Calu3 (cell line): ENCODE data around the gene SCRG1. TPM values are rescaled to one million over a fixed set of nuclear protein-coding genes. Genes with fewer than 3 reads are reported as not detected.

Experiments used
- BruUV-seq: library from RNA; stranded (reverse); fragments of 400-500 nt; replicated peaks from 2 replicates; lab custom pipeline; 2021; lab: Mats Ljungman, UMichigan
- CTCF ChIA-PET: fragments of 300-600 bp; sonication (Branson Sonifier 250); formaldehyde crosslinking; loops from one replicate; lab custom pipeline; 2022; ENCODE audit warnings: antibody characterized with exemption; lab: Charles Lee
- DNase-seq: peaks from one replicate; pipeline ENCODE4 v3.0.0; 2022
- H3K27ac Mint-ChIP-seq: one replicate; pipeline ENCODE4 v1.8.0; 2022; ENCODE audit warnings: mixed read lengths; ENCODE audit not compliant: unreplicated experiment
- H3K27me3 Mint-ChIP-seq: one replicate; pipeline ENCODE4 v1.8.0; 2022; ENCODE audit warnings: mixed read lengths; ENCODE audit not compliant: unreplicated experiment
- H3K36me3 Mint-ChIP-seq: one replicate; pipeline ENCODE4 v1.8.0; 2022; ENCODE audit warnings: mild to moderate bottlenecking, moderate library complexity, mixed read lengths; ENCODE audit not compliant: insufficient read depth, unreplicated experiment
- H3K4me1 Mint-ChIP-seq: one replicate; pipeline ENCODE4 v1.8.0; 2022; ENCODE audit warnings: mild to moderate bottlenecking, low read depth, mixed read lengths; ENCODE audit not compliant: unreplicated experiment
- H3K4me3 Mint-ChIP-seq: one replicate; pipeline ENCODE4 v1.8.0; 2022; ENCODE audit warnings: mild to moderate bottlenecking, low read depth, moderate library complexity, mixed read lengths; ENCODE audit not compliant: unreplicated experiment
- H3K9me3 Mint-ChIP-seq: one replicate; pipeline ENCODE4 v1.8.0; 2022; ENCODE audit warnings: low read depth, mixed read lengths; ENCODE audit not compliant: unreplicated experiment
- CTCF ChIP-seq: fragments of 200-600 bp; IDR thresholded peaks from one replicate; pipeline ENCODE4 v1.8.0; 2022; ENCODE audit warnings: antibody characterized with exemption; ENCODE audit not compliant: unreplicated experiment
- intact Hi-C: fragments of 100-400 bp; cut with micrococcal nuclease; formaldehyde crosslinking; loops from one replicate; pipeline ENCODE4 v1.10.0; 2022; ENCODE audit not compliant: unreplicated experiment
- total RNA-seq: library from RNA; stranded (reverse); gene quantifications from 2 replicates; pipeline ENCODE4 v1.2.3, GENCODE V29; 2022

Gene SCRG1
- total RNA-seq, 1 experiment from 2014 or later = not detected

GRCh38 chr4:173343832-173344397, 55.0 kb downstream of the SCRG1 start:
- no TSS peak for BruUV-seq
- no peaks in the 10 kb centered on the region for H3K4me1 Mint-ChIP-seq

GRCh38 chr4:173337463-173337862, 61.5 kb downstream of the SCRG1 start:
- Mint-ChIP-seq H3K27me3 (no peaks in the 10 kb centered on the region), H3K4me1 (peaks cover 10% of the 10 kb centered on the region), H3K4me3 (no peak overlapping the region), H3K27ac (no peak overlapping the region), H3K9me3 (no peaks in the 10 kb centered on the region), H3K36me3 (peaks cover 31% of the 10 kb centered on the region)
- DNase-seq = no peak
- no TSS peak for BruUV-seq
- intact Hi-C loops = no loop called here
- no peak for TF ChIP-seq CTCF
- CTCF ChIA-PET = no interaction called here

More at GRCh38 chr4:173343832-173344397, 55.0 kb downstream of the SCRG1 start:
- Mint-ChIP-seq H3K27me3 (no peaks in the 10 kb centered on the region), H3K4me3 (no peak overlapping the region), H3K9me3 (no peaks in the 10 kb centered on the region), H3K36me3 (no peaks in the 10 kb centered on the region), H3K27ac (no peak overlapping the region)
- no peak for DNase-seq
- TF ChIP-seq CTCF = no peak
- intact Hi-C loops = no loop called here
- CTCF ChIA-PET = no interaction called here

GRCh38 chr4:173334891-173335752, 63.8 kb downstream of the SCRG1 start:
- peak; percentile 80 for DNase-seq
- Mint-ChIP-seq H3K4me3 (peak overlapping the region; percentile 93), H3K4me1 (peaks cover 19% of the 10 kb centered on the region), H3K9me3 (no peaks in the 10 kb centered on the region), H3K27me3 (no peaks in the 10 kb centered on the region), H3K36me3 (peaks cover 46% of the 10 kb centered on the region), H3K27ac (peak overlapping the region; percentile 60)
- no peak for TF ChIP-seq CTCF
- TSS peak; percentile 76 for BruUV-seq
- CTCF ChIA-PET = interaction anchor here (0.6 to 2.3 kb wide), 6 partner anchors 26 to 321 kb away, joined by 3 to 12 read pairs (median 4); partner anchors contain the start of gene SAP30
- intact Hi-C loops = loop anchor here (2.0 to 5.0 kb wide), 2 partner anchors 34 to 82 kb away; no protein-coding TSS in a partner anchor

Other genes with a start within 250 kb of the SCRG1 start
- gene GALNT7, start 230.3 kb downstream of the SCRG1 start, total RNA-seq = 47.7 and 51.6 TPM in 2 replicates
- 108 and 128 TPM in 2 replicates for gene HMGB2, start 64.8 kb downstream of the SCRG1 start, total RNA-seq
- gene SAP30, start 28.2 kb downstream of the SCRG1 start, total RNA-seq = 10.6 and 12.7 TPM in 2 replicates
- 0.45 TPM in 1 of 2 replicates, not detected in the other for gene HAND2, start 131.1 kb upstream of the SCRG1 start, total RNA-seq